Measurements from ENCODE around the gene MCAT. TPM values are rescaled to one million over a fixed set of nuclear protein-coding genes. Genes with fewer than 3 reads are reported as not detected.

Gene MCAT
- total RNA-seq, 1 donor: 21.4 TPM

- Histone ChIP-seq H3K4me2 (ENCODE audit: insufficient read depth, low read length) (no peak overlapping the region), H3K27me3 (ENCODE audit: insufficient read depth, low read length) (no peaks in the 10 kb centered on the region), H3K9me3 (ENCODE audit: low read depth, low read length) (no peaks in the 10 kb centered on the region), H4K20me1 (ENCODE audit: insufficient read depth, low read length) (peaks cover 3% of the 10 kb centered on the region), H3K27ac (ENCODE audit: low read depth, low read length) (no peak overlapping the region), H3K4me1 (ENCODE audit: insufficient read depth, low read length) (no peaks in the 10 kb centered on the region), H2AFZ (ENCODE audit: low read length) (no peak overlapping the region), H3K36me3 (ENCODE audit: insufficient read depth, low read length) (peaks cover 5% of the 10 kb centered on the region), H3K79me2 (ENCODE audit: insufficient read depth, low read length) (peaks cover 5% of the 10 kb centered on the region), H3K4me3 (ENCODE audit: insufficient read depth, low read length) (no peak overlapping the region)
- DNase-seq (ENCODE audit: insufficient read length, low spot score, missing footprints): no peak
- TF ChIP-seq CTCF (IDR thresholded peaks at IDR 0.05; ENCODE audit: extremely low read depth, low read depth, low read length): no peak
These were observed 57.3 kb downstream of the MCAT start for GRCh38 chr22:43085658-43086606.

Other genes with a start within 250 kb of the MCAT start
- 33.0 and 38.0 TPM in 2 replicates for gene PACSIN2, start 128.2 kb downstream of the MCAT start, total RNA-seq
- 15.9 and 20.0 TPM in 2 replicates for gene TTLL1, start 54.0 kb downstream of the MCAT start, total RNA-seq
- not detected in 2 replicates for gene BIK, start 32.6 kb downstream of the MCAT start, total RNA-seq
- 274 and 297 TPM in 2 replicates for gene TSPO, start 8.2 kb upstream of the MCAT start, total RNA-seq
- gene TTLL12, start 43.7 kb upstream of the MCAT start, total RNA-seq: 29.0 and 29.2 TPM in 2 replicates
- gene SCUBE1, start 200.0 kb upstream of the MCAT start, total RNA-seq: 2.1 and 2.2 TPM in 2 replicates